Suppressor macrophage (primary cell): ENCODE results near the gene CRLF1.
A peak's percentile ranks its signal among the peaks of the same experiment; 100 is the strongest.
"Not testable (repeated sequence)": the region's sequence is repeated elsewhere in the genome, so short reads cannot be mapped to it uniquely, and the experiment has no call there.

Experiments used
- DNase-seq, 4 experiments: peaks; one replicate each; pipeline ENCODE4 v3.0.0-alpha.2; 2020 to 2022

Gene CRLF1

GRCh38 chr19:18608102-18608804, 1.7 kb upstream of the CRLF1 start:
- DNase-seq, result no peak

GRCh38 chr19:18607226-18608101, 865 bp upstream of the CRLF1 start:
- peak in 1 of 4 experiments; percentile 40 for DNase-seq

- DNase-seq, result no peak
These were observed 886 bp downstream of the CRLF1 start for GRCh38 chr19:18605546-18606280.

GRCh38 chr19:18605196-18605545, 1.4 kb downstream of the CRLF1 start:
- no peak for DNase-seq

GRCh38 chr19:18604820-18605159, 1.8 kb downstream of the CRLF1 start:
- DNase-seq, result no peak

GRCh38 chr19:18603958-18604819, 2.4 kb downstream of the CRLF1 start:
- no peak for DNase-seq

GRCh38 chr19:18603255-18603957, 3.2 kb downstream of the CRLF1 start:
- peak in 3 of 4 experiments; percentile 26 to 59 (median 39) for DNase-seq

GRCh38 chr19:18601875-18602274, 4.7 kb downstream of the CRLF1 start:
- no peak for DNase-seq

GRCh38 chr19:18600692-18601397, 5.8 kb downstream of the CRLF1 start:
- DNase-seq, result not testable (repeated sequence)

GRCh38 chr19:18599485-18599884, 7.1 kb downstream of the CRLF1 start:
- DNase-seq, result no peak

- DNase-seq, result no peak
These were observed 8.6 kb downstream of the CRLF1 start for GRCh38 chr19:18597809-18598660.

- peak; percentile 70 to 86 (median 82) for DNase-seq
These were observed 9.8 kb downstream of the CRLF1 start for GRCh38 chr19:18596752-18597157.

- DNase-seq, result no peak
These were observed 11.1 kb downstream of the CRLF1 start for GRCh38 chr19:18595475-18595874.

- no peak for DNase-seq
These were observed 11.7 kb downstream of the CRLF1 start for GRCh38 chr19:18594824-18595373.

GRCh38 chr19:18594096-18594823, 12.3 kb downstream of the CRLF1 start:
- DNase-seq, result peak; percentile 85 to 93 (median 87)

- DNase-seq, result no peak
These were observed 13.1 kb downstream of the CRLF1 start for GRCh38 chr19:18593367-18594095.

- DNase-seq, result not testable (repeated sequence)
These were observed 13.9 kb downstream of the CRLF1 start for GRCh38 chr19:18592732-18593131.

- DNase-seq, result no peak
These were observed 14.7 kb downstream of the CRLF1 start for GRCh38 chr19:18591735-18592385.
